Left renal pelvis (tissue), 4 donors: ENCODE results near the gene RALGAPA1. TPM values are rescaled to one million over a fixed set of nuclear protein-coding genes. Genes with fewer than 3 reads are reported as not detected.

Experiments used
- DNase-seq, 4 donors: peaks; one replicate each; pipeline ENCODE4 v3.0.0-alpha.2; 2013; ENCODE audit warnings: low read depth in 4 of 4, low spot score in 3 of 4
- polyA plus RNA-seq, 4 donors: library from polyadenylated mRNA; unstranded; fragments of 120-200 nt; gene quantifications; one replicate each; pipeline ENCODE4 v1.2.1, GENCODE V29; 2013; ENCODE audit not compliant: insufficient read length in 4 of 4

RALGAPA1 gene
- polyA plus RNA-seq, 4 donors: 38.9 to 48.1 (median 42.8) TPM

GRCh38 chr14:35504260-35504659, 304.8 kb downstream of the RALGAPA1 start:
- no peak for DNase-seq

- no peak for DNase-seq
These were observed 305.4 kb downstream of the RALGAPA1 start for GRCh38 chr14:35503646-35504045.

GRCh38 chr14:35499180-35499579, 309.9 kb downstream of the RALGAPA1 start:
- no peak for DNase-seq

- no peak for DNase-seq
These were observed 313.8 kb downstream of the RALGAPA1 start for GRCh38 chr14:35495278-35495677.

GRCh38 chr14:35492569-35493014, 316.5 kb downstream of the RALGAPA1 start:
- no peak for DNase-seq

Other genes starting within 250 kb of the RALGAPA1 start
- 10 to 100 TPM; 18.2 to 23.7 (median 19.5) TPM for gene BRMS1L, start 17.0 kb upstream of the RALGAPA1 start, polyA plus RNA-seq